LHCN-M2 (cell line): ENCODE measurements around the gene SPOCK1. TPM values are rescaled to one million over a fixed set of nuclear protein-coding genes. Genes with fewer than 3 reads are reported as not detected.
A peak's percentile ranks its signal among the peaks of the same experiment; 100 is the strongest.

Experiments
- DNase-seq: peaks from one replicate; pipeline ENCODE4 v3.0.0-alpha.2; 2012; ENCODE audit warnings: low read depth
- total RNA-seq: library from RNA; depleted of rRNA; stranded (reverse); fragments of >200 nt; gene quantifications from 2 replicates; pipeline ENCODE4 v1.2.3, GENCODE V29; 2014

Gene SPOCK1
- total RNA-seq, 1 experiment from 2014 or later, result 23.2 TPM

DNA sequence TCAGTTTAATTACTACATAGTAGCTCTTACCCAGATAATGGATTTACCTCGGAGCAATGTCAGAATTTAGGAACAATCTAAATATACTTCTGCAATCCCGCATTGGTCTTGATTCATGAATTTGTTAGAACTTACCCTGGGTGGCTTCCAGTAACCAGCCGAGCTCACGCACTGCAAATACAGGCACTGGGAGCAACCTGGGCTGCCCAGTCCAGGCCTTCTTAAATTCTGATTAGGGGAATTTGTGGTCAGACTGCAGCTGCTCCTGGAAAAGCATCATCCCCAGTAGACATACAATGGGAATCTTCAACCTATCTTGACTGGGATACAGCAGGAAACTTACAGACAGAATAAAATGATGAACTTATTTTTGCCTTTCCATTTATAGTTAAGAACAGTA is 270.3 kb downstream of the SPOCK1 start:
- no peak for DNase-seq

DNA sequence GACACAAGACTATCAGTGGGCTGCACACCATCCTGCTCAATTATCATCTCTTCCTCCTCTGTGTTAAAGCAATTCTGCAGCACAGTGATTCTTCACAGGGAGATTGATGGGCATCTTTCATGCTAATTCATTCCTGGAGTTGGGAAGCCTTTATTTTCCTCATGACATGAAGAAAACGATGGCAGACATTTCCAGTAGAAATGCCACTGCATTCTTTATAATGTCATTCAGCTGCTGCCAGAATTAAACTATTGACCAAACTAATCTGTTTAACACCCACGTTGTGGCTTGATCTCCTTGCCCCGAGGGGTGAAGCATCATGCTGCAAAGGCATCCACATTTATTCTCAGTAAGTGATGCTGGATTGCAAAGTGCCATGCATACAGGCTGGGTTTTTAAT is 273.0 kb downstream of the SPOCK1 start:
- DNase-seq, result no peak

DNA sequence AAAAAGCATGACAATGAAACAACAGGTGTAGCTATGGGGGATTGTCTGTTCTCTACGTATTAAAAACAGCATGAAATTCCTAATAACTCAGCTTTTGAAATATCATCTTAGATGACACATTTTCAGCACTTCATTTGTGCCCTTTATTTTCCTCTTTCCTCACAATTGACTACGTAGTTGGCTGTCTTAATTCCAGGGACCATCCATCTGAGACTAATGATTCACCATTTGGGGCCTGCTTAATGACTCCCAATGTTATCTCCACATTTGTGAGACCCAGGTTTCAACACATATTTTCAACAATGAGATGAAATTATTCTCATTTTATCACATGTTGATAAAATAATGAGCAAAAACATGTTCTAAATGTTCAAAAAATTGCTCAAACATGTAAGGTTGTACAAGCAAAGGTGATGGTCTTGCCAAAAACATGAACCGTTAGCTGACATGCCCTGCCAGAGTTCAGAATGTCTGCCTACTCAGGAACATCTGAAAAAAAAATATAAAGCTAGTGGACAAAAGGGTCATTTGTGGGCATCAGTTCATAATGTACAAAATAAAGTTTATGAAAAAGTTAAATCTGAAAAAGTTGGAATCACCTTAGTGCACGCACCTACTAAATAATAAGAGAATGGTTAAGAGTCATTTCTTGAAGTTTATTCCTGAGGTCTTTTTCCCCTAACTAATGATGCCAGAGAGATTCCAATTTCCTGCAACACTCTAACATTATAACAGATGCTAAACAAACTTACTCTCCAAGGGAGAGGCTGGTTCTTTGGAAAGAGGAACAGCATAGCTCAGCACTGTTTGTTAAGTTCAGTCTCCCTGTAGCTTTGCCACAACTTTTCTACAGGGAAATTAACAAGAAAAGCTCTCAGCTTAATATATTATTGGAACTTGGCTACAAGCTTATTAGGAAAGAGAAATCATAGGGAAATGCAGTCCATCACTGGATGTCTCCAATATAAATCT is 275.5 kb downstream of the SPOCK1 start:
- DNase-seq, result no peak

DNA sequence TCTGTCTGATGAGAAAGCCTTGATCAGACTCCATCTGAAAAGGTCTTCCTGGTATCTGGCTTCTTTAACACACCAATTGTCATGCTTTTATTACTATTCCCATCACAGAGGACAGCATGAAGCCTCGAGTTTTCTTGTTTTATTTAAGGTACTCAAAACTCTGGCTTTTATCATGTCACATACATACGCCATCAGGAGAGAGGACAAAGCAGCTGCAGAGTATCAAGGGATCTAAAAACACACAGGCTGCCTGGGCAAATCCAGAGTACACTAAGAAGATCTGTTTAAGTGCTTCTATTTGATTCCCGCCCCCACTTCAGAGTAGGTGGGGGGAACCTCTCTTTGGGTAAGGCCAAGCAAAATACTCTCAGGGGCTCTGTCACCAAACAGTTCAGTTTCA is 277.2 kb downstream of the SPOCK1 start:
- DNase-seq, result no peak

DNA sequence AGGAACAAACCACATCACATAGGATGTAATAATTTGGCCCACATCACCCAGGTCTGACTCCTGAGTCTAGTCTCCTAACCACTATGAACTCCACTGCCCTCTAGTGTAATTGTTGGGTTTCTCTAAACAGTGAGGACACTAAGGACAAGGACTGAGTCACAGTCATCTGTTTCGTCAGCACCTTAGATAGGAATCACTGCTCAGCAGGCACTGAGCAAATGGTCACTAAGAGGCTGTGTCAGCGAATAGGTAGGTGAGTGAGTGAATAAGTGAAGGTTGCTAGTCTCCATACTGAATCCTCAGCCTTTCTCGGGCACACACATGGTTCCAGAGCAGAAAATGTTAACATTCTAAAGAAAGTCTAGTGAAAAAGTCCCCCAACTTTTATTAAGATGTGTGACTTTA is 278.6 kb downstream of the SPOCK1 start:
- peak; percentile 83 for DNase-seq

DNA sequence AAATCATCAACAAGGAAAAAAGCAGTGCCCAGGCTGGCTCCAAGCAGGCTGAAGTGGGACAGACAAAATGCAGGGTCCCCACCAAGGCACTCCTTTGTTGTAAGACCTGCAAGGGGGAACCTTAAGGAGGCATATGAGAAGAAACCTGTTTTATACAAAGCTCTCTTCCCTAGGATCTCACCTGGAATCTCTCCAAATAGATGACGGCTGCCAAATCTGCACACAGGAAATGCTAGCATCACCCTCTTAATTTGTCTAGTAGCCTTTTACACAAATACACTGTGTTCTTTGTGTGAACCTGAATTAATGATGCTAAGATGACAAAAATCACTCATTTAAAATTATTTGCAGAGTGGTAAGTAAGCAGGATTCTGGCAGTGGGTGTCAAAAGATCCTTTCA is 280.2 kb downstream of the SPOCK1 start:
- no peak for DNase-seq

DNA sequence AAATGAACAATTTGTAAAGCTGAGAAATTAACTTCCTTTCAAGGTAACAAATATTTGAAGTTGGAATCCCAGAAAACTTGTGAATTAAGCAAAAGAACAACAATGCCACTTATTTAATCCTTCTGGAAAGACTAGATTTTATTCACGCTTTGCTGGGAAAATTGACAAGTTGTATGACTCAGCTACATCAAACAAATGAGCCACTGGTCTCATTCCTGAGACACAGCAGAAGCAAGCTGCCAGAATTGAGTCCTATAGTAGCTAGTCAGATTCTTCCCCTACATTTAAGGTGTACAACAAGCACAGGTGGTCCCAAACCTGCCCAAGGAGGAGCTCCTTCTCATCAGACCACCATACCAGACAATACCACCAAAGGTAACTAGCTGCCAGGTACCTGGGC is 280.7 kb downstream of the SPOCK1 start:
- peak; percentile 34 for DNase-seq

DNA sequence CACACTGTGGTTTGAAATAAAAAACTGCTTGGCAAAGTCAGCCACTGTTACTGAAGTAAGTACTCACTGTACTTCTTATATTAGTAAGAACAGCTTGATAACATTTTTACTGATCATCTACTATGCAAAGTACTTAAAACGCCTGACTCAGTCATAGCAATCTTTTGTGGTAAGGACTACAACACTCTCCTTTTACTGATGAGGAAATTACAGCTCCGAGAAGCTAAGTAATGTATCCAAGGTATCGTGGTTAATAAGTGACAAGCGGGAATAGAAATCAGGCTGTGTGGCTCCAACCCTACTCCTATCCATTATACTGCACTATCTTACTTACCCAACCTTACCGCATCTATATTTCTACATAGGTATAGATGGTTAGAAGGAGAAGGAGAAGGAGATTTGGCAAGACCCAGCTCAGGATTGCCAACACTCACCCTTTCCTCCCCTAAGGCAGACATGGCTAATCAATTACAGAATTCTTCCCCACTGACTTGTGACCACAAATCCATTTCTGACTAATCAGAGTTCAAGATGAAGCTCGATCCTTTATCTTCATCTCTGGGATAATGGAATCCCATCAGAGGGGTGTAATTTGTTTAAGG is 281.4 kb downstream of the SPOCK1 start:
- DNase-seq, result peak; percentile 20

DNA sequence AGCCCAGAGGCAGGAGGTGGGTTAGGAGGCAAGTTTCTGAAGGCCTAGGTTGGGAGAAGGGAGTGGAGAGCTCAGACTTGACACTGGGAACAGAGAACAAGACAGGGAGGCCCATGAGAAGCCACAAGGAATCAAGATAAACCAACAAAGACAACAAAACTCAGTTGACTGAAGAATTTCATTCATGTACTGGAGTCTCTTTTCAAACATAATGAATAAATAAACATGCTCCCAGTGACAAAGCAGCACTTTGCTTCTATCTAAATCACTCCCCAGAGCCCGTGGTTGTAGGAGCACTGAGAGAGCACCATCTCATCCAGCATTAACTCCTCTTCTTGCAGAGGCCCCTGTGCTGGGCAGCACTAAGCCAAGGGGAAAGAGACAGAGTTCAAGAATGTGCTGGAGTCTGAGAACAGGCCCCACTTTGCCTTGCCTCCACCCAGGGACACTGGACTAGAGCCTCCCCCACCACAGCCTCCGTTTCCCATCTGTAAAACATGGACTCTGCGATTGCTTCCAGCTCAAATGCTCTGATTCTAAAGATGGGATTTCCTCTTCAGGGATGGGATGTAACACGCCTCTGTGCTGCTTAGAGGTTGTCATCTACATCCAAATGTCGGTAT is 282.0 kb downstream of the SPOCK1 start:
- no peak for DNase-seq

DNA sequence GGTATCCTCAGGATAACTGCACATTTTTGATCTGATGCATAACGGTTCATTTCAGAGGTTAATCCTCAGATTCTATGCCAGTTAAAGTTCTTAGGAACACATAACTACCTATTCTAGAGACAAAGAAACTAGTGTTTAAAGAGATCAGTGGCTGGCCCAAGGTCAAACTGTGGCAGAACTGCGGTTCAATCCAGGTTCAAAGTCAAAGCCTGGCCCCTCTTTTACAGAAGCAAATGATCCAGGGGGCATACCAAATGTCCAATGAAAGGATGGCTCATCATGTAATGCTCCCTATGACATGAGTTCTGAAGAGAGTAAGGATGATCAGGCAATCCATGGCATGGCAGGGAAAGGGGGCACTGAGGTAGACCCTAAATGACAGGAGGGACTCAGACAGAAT is 283.3 kb downstream of the SPOCK1 start:
- no peak for DNase-seq

DNA sequence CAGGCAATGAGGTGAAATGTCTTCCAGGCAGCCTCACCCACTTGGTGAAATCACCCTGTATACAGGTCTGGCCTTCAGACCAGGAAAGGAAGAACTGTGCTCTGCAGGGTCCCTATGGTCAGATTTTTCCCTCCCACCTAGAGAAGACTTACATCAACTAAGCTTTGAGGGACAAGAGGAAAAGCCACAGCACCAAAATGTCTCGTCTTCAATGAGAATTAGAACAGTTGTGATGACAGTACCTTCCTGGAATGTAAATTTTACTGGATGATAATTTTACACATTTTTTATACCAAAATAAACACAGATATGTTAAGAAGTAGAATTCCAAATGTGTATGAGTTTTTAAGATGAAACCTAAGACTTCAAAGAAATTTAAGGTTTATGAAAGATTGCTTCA is 283.9 kb downstream of the SPOCK1 start:
- DNase-seq, result no peak

DNA sequence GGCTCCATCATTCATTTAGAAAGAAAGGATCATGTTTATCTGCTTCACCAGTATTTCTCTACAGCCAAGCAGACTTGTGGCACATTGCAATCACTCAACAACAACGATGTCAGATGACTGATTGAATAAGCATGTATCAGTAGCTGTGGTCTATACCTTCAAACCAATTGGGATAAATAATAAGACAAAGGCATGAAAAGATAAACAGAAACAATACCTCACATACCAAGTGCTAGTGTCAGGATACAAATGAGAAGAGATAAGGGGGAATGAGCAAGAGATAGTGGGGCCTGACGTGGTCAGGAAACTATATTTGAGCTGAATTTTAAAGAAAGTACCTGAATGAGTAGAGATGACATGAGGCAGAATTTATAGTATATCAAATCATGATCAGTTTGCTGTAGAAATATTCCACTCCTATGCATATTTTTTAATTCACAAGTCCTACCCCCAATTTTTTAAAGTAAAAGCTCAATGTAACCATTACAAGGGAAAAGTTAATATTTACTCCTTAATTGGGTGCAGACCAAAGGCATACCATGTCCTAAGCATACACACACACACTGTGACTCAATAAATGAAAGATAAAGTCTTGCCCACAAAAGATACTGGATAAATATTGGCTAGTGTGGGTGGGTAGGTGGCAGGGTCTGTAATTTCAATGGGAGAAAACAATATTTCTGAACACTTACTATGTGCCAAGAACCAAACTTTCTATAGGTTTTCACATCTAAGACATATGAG is 284.5 kb downstream of the SPOCK1 start:
- no peak for DNase-seq

DNA sequence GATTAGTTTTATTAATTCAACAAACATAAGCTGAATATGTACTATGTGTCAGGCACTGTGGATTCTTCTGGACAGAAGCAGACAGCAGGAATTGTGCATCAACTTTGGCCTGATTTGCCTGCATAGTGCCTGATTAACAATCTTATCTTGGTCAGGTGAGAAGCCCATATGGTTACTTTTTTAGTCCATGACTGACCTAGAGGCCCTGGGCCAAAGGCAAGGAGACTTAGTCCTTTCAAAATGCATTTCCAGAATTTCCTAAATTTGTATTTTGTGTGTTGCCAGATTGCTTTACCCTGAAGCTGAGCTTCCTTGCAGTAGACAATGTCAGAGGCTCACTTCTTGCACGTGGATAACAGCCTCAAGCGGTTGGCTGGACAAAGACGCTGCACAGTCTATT is 286.7 kb downstream of the SPOCK1 start:
- DNase-seq, result no peak

DNA sequence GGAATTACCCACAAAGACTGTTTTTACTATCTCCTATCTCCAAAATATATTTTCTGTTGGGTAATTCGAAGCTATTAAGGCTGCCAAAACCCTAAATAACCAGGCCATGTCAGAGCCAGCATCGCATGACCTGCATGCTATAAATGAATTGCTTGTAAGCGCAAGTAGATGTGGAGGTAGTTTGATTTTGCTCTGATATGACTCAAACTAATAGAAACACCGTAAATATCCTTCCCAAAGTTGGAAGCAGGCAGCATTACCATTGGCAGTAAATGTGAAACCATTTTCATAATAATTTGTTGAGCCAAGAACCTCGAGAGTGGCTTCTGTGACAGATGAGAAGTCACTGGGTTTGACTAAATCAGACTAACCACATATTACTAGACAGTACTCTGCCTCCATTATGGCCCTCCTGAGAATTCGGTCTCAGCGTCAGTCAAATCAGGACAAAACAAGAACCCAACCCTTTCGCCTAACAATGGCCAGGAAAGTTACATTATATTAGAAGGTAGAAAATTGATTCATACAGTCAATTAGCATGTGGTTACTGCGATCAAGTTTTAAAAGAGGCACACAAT is 289.8 kb downstream of the SPOCK1 start:
- DNase-seq, result no peak

DNA sequence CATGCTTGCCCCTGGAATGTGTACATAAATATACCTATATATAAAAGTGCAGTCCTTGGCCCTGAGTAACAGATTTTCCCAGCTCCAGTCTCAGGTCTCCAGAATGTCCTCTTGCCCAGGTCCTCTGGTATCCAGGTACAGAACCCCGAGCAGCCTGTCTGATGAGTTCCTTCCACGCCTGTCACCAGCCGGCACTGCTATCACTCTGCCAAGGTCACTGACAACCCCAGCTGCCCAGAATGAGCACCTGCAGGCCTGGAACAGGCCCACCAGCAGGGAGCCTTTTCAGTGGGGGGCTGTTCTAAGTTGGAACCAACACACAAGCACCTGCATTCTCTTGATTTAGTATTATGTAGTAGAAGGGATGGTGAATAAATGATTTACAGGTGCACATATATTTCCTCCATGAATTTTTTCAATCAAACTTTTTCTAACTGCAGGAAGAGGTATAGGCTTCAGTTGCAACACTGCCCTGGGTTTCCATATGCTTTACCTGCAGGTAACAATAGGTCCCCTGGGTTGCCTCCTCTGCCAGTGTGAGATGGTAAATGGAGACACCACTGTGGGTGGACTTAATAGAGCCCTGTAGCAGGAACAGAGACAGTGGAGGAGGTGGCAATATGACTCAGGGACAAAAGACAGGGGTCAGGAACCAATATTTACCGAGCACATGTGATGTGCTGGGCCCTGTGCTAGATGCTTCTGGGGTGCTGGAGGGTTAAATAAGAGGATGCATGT is 291.9 kb downstream of the SPOCK1 start:
- DNase-seq, result no peak

DNA sequence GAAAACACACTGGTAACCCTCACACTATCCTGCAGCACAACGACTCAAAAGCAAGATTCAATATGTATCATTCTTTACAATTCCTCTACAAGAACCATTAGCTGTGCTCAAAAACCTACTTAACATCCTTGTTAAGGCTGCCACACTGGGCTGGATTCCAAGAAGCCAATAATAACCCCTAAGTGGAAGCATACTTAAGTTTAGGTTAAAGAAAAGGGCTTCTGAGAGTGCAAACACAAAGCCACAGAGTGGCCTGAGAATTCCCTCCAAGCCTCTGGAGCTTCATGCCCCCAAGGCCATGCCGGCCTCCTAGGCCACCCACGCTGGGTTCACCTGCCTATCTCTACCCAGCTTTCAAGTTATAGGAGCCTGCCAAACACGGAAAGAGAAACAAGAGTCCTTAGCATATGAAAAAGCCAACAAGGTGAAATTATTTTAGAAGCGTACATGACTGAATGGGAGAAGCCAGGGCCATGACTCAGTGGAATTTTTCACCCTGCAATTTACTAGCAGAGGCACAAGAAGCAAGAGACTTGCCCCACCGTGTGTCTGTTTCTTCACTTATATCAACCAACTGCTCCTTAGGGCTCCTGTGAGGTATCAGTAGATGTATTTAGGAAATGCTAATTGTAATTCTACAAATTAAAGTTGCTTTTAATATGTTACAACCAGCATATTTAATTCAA is 293.0 kb downstream of the SPOCK1 start:
- DNase-seq, result no peak

DNA sequence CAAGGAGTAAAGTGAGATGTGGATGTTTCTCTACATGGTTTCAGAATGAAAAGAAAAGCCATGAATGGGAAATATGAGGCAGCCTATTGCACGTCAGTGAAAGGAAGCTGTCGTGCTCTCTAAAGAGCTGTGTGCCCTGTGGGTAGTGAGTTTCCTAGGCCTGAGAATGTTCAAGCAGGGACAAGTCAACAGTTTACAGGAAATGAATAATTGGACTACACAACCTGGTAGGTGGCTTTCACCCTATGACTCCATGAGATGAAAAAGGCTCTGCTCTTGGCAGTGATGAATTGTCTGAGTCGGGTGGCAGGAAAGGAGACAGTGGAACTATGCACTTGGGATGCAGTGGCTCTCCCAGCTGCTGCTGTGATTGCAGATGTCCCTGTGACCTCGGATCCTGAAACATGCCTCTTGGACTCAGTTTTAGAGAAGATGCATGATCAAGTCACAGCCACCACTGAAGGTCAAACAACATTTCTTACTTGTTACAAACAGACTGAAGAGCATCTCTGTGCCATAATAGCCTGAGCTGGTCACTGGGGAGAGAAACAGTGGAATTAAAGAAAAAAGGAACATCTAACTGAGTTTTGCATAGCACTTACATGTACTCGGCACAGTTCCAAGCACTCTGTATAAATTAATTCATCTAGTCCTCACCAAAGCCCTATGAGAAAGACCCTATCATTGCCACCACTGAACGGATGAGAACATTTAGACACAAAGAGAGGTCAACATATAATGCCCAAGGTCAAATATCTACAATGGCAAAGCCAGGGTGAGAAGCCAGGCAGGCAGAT is 293.7 kb downstream of the SPOCK1 start:
- DNase-seq, result no peak

DNA sequence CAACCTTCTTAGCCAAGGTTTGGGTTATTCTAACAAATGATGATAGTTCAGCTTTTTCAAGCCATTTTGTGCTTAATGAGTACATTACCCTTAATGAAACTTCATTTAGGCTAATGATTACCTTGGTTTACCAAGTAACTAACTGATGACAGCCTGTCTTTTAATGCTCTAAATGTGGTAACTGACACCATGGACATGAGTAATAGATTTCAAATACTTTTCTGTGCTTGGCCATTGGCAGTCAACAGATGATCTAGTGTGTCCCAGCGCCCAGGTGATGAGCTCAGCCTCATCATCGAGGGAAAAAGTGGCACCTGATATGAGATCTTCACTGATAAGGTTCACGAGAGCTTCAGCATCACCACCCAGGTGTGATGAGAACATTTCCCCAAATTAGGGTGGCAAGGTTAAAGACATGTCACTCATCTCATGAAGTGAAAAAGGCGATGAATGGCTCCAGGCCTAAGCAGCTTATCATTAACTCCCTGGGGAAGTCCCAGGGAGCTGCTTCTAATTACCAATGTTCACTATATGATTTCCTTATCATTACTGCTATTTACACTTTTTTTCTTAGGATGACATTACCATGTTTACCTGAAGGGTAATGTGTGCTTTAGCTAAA is 296.0 kb downstream of the SPOCK1 start:
- no peak for DNase-seq

DNA sequence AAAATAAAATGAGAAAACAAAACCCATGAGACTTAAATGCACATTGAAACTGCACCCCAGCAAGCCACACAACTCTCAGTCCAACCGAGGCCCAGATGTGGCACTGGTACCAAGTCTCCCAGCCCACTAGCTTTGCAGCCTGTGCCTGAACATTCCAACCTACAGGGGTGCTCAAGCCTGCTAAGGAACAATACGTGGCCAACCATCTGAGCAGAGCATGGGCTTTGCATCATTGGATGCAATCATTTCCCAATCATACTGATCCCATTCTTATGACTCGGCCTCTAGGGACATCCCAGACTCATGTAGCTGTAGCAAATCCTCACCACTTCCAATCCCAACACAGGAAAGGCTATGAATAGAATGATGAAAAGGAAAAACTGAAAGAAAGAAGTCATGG is 297.2 kb downstream of the SPOCK1 start:
- DNase-seq, result peak; percentile 95
